Lower lobe of right lung (tissue), 2 donors: ENCODE measurements around the gene PID1. TPM values are rescaled to one million over a fixed set of nuclear protein-coding genes. Genes with fewer than 3 reads are reported as not detected.

ENCODE experiments used
- ATAC-seq, 2 donors: fragments of 200-7000 bp; cut with Tn5 transposase; one replicate each; pipeline ENCODE4 v1.9.1; 2020 to 2022; ENCODE audit warnings: mild to moderate bottlenecking in 2 of 2, moderate library complexity in 2 of 2
- DNase-seq: peaks from one replicate; pipeline ENCODE4 v3.0.0-alpha.2; 2020
- H3K27ac ChIP-seq: fragments of 200-600 bp; one replicate; pipeline ENCODE4 v1.8.0; 2022
- H3K27me3 ChIP-seq: fragments of 200-600 bp; one replicate; pipeline ENCODE4 v1.8.0; 2022; ENCODE audit warnings: low read depth
- H3K36me3 ChIP-seq: fragments of 200-600 bp; one replicate; pipeline ENCODE4 v1.8.0; 2022; ENCODE audit warnings: mild to moderate bottlenecking
- H3K4me1 ChIP-seq: fragments of 200-600 bp; one replicate; pipeline ENCODE4 v1.8.0; 2022
- H3K4me3 ChIP-seq: fragments of 200-600 bp; one replicate; pipeline ENCODE4 v1.8.0; 2022; ENCODE audit warnings: mild to moderate bottlenecking
- H3K9me3 ChIP-seq: fragments of 200-600 bp; one replicate; pipeline ENCODE4 v1.8.0; 2022
- intact Hi-C: fragments of 100-400 bp; cut with DNase I; formaldehyde crosslinking; loops from one replicate; pipeline ENCODE4 v1.11.0; 2022
- total RNA-seq: library from RNA; stranded (reverse); fragmentation: NEBNext Ultra II Directional; extraction: Animal tissue kit (Norgen Biotek cat#: 25700); gene quantifications from one replicate; pipeline ENCODE4 v1.2.1, GENCODE V29; 2021
- TF ChIP-seq, protein P1 (sequence below): fragments of 200-600 bp; IDR thresholded peaks from one replicate; pipeline ENCODE4 v1.8.0; 2022; ENCODE audit warnings: antibody characterized with exemption, mild to moderate bottlenecking
- donor health status: DM: no; HTN: yes; CAD: no; lungs with severe emphysema.

Gene PID1
- total RNA-seq, 1 donor from 2014 or later = 48.0 TPM

DNA sequence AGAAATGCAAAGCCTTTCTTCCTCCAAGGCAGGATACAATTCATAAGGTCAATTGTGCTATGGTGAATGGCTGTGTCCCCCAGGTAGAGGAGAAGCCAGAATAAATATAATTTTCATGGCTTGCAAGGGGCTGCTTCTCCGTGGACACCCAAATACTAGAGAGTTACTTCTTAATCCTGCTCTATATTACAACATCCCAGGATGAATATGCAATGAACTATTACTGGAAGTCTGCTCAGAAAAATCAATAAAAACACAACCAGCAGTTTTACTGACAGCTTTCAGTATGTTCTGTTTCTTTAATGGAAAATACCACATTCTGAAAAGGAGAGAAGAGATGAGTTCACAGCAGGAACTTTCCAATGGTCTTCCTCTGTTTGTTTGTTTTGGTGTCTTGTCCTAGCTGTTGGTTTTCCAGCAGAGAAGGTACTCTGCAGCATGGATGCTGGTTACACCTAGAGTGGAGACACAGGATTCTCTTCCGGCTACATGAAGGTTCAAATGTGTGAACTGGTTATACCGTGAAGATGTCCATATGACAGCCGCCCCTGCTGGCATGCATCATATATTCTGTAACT, 213.0 kb downstream of the PID1 start:
- no peaks in the 10 kb centered on the region for H3K36me3 ChIP-seq
- DNase-seq = no peak
- H3K4me3 ChIP-seq = no peak overlapping the region
- no peaks in the 10 kb centered on the region for H3K27me3 ChIP-seq
- intact Hi-C loops = no loop called here
- H3K27ac ChIP-seq = no peak overlapping the region
- no peaks in the 10 kb centered on the region for H3K9me3 ChIP-seq
- no peak for ATAC-seq
- no peaks in the 10 kb centered on the region for H3K4me1 ChIP-seq
- TF ChIP-seq, protein P1, sequence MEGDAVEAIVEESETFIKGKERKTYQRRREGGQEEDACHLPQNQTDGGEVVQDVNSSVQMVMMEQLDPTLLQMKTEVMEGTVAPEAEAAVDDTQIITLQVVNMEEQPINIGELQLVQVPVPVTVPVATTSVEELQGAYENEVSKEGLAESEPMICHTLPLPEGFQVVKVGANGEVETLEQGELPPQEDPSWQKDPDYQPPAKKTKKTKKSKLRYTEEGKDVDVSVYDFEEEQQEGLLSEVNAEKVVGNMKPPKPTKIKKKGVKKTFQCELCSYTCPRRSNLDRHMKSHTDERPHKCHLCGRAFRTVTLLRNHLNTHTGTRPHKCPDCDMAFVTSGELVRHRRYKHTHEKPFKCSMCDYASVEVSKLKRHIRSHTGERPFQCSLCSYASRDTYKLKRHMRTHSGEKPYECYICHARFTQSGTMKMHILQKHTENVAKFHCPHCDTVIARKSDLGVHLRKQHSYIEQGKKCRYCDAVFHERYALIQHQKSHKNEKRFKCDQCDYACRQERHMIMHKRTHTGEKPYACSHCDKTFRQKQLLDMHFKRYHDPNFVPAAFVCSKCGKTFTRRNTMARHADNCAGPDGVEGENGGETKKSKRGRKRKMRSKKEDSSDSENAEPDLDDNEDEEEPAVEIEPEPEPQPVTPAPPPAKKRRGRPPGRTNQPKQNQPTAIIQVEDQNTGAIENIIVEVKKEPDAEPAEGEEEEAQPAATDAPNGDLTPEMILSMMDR = no peak

DNA sequence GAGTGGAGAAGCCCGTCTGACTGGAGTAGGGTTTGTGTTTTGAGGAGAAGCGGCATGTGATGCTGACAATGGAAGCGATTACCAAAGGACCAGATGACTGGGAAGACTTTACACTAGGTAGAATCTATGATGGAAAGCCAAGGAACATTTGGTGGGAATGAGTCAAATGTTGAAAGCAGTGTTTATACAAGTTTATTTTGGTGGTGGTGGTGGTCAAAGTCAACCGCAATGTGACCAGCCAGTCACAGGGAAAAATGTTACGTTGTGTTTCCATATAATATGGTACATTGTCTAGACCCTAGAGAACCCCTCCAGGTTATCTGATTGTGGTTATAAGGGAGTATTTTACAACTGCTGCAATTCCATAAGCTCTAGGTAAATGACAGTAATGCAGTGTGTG, 216.8 kb downstream of the PID1 start:
- DNase-seq (no peak), ATAC-seq (no peak)
- H3K27ac ChIP-seq = no peak overlapping the region
- no peaks in the 10 kb centered on the region for H3K27me3 ChIP-seq
- TF ChIP-seq, protein P1 = no peak
- intact Hi-C loops = no loop called here
- H3K36me3 ChIP-seq = no peaks in the 10 kb centered on the region
- no peaks in the 10 kb centered on the region for H3K4me1 ChIP-seq
- no peaks in the 10 kb centered on the region for H3K9me3 ChIP-seq
- H3K4me3 ChIP-seq = no peak overlapping the region

DNA sequence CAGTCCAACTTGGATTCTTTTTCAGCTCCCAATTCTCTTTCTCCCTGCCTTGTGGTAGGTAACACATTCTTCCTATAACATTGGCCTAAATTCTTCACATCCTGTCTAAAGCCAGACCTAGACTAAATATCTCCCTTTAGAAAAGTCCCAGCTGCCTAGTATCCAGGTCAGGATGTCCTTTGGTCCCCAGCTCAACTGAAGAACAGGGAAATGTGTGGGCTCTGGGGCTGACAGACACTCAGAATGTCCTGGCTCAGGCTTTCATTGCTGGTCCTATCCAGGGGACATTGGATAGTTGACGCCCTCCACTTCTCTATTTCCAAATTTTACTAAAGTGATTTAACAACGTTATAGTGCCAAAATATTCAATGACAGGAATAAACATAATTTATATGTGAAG, 219.3 kb downstream of the PID1 start:
- ATAC-seq (no peak), DNase-seq (no peak)

DNA sequence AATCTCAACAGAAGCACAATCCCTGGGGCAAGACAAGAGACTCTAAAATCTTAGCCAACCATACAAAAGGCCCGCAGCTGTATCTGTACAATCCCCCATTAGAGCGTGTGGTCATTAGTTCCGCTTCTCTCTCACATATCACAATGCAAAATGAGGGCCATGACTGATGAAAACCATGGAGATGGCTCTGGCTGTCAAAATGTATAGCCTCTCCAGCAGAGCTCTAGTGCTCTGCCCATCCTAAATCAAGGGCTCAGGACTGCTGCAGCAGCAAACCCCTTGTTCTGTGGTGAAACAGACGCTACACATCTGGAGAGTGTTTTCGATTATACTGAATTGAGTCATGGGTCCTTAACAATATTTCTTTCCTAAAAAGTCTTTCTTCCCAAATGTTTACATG, 221.0 kb downstream of the PID1 start:
- TF ChIP-seq, protein P1 = no peak
- no peak for DNase-seq
- intact Hi-C loops = no loop called here

More for the DNA sequence above, 219.3 kb downstream of the PID1 start:
- H3K4me1 ChIP-seq = no peaks in the 10 kb centered on the region
- no peak overlapping the region for H3K27ac ChIP-seq
- H3K4me3 ChIP-seq = no peak overlapping the region
- H3K27me3 ChIP-seq = no peaks in the 10 kb centered on the region
- no peaks in the 10 kb centered on the region for H3K36me3 ChIP-seq
- TF ChIP-seq, protein P1 = no peak
- intact Hi-C loops = no loop called here
- no peaks in the 10 kb centered on the region for H3K9me3 ChIP-seq

DNA sequence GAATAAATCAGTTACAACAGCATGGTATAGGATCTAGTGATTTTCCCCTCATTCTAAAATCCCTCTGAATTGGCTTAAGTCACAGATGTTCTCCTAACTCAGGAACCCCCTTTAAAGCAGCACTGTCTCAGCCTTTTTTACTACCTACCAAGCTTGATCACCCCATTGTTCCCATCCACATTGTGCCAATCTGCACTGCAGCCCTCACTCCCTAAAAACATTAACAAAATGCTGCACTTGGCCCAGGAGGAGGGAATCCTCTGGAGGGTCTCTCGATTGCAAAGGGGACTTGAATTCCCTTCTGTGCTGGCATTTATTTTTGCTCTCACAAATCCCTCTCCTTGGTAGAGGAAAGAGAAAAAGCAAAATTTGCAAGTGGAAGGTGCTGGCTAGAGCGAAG, 223.0 kb downstream of the PID1 start:
- intact Hi-C loops = no loop called here
- H3K36me3 ChIP-seq = no peaks in the 10 kb centered on the region
- H3K4me1 ChIP-seq = no peaks in the 10 kb centered on the region
- no peaks in the 10 kb centered on the region for H3K9me3 ChIP-seq
- no peaks in the 10 kb centered on the region for H3K27me3 ChIP-seq
- no peak overlapping the region for H3K27ac ChIP-seq
- TF ChIP-seq, protein P1 = no peak
- no peak for ATAC-seq
- DNase-seq = no peak
- H3K4me3 ChIP-seq = no peak overlapping the region

More for the DNA sequence above, 221.0 kb downstream of the PID1 start:
- Histone ChIP-seq H3K4me3 (no peak overlapping the region), H3K27me3 (no peaks in the 10 kb centered on the region), H3K9me3 (no peaks in the 10 kb centered on the region), H3K27ac (no peak overlapping the region), H3K36me3 (no peaks in the 10 kb centered on the region), H3K4me1 (no peaks in the 10 kb centered on the region)
- ATAC-seq = no peak
